ENCODE data around the gene OSBPL10.

OSBPL10 gene

GRCh38 chr3:31962801-31963205, 18.3 kb downstream of the OSBPL10 start:
- no peak for DNase-seq (ENCODE audit: low read depth)
- H3K4me3 ChIP-seq (ENCODE audit: low read depth, low read length): no peak overlapping the region

- no peak overlapping the region for H3K4me3 ChIP-seq (ENCODE audit: low read depth, low read length)
- DNase-seq (ENCODE audit: low read depth): no peak
These were observed 20.1 kb downstream of the OSBPL10 start for GRCh38 chr3:31960793-31961431.

- no peak for DNase-seq (ENCODE audit: low read depth)
- peak overlapping the region; percentile 11 for H3K4me3 ChIP-seq (ENCODE audit: low read depth, low read length)
These were observed 20.9 kb downstream of the OSBPL10 start for GRCh38 chr3:31959951-31960792.

- DNase-seq (ENCODE audit: low read depth): no peak
- no peak overlapping the region for H3K4me3 ChIP-seq (ENCODE audit: low read depth, low read length)
These were observed 21.8 kb downstream of the OSBPL10 start for GRCh38 chr3:31959251-31959650.

- no peak overlapping the region for H3K4me3 ChIP-seq (ENCODE audit: low read depth, low read length)
- DNase-seq (ENCODE audit: low read depth): no peak
These were observed 22.3 kb downstream of the OSBPL10 start for GRCh38 chr3:31958701-31959152.

GRCh38 chr3:31957106-31957505, 24.0 kb downstream of the OSBPL10 start:
- H3K4me3 ChIP-seq (ENCODE audit: low read depth, low read length): no peak overlapping the region
- peak; percentile 61 for DNase-seq (ENCODE audit: low read depth)

- no peak for DNase-seq (ENCODE audit: low read depth)
These were observed 25.5 kb downstream of the OSBPL10 start for GRCh38 chr3:31955581-31955980.

GRCh38 chr3:31953636-31954035, 27.4 kb downstream of the OSBPL10 start:
- DNase-seq (ENCODE audit: low read depth): no peak
- no peak overlapping the region for H3K4me3 ChIP-seq (ENCODE audit: low read depth, low read length)

More at GRCh38 chr3:31955581-31955980, 25.5 kb downstream of the OSBPL10 start:
- no peak overlapping the region for H3K4me3 ChIP-seq (ENCODE audit: low read depth, low read length)

- no peak overlapping the region for H3K4me3 ChIP-seq (ENCODE audit: low read depth, low read length)
These were observed 28.0 kb downstream of the OSBPL10 start for GRCh38 chr3:31953091-31953490.

GRCh38 chr3:31952205-31952604, 28.9 kb downstream of the OSBPL10 start:
- H3K4me3 ChIP-seq (ENCODE audit: low read depth, low read length): no peak overlapping the region
- DNase-seq (ENCODE audit: low read depth): no peak

More at GRCh38 chr3:31953091-31953490, 28.0 kb downstream of the OSBPL10 start:
- no peak for DNase-seq (ENCODE audit: low read depth)

- H3K4me3 ChIP-seq (ENCODE audit: low read depth, low read length): no peak overlapping the region
- DNase-seq (ENCODE audit: low read depth): no peak
These were observed 32.8 kb downstream of the OSBPL10 start for GRCh38 chr3:31948280-31948679.

GRCh38 chr3:31947671-31948091, 33.4 kb downstream of the OSBPL10 start:
- H3K4me3 ChIP-seq (ENCODE audit: low read depth, low read length): no peak overlapping the region
- DNase-seq (ENCODE audit: low read depth): no peak

GRCh38 chr3:31947162-31947561, 33.9 kb downstream of the OSBPL10 start:
- DNase-seq (ENCODE audit: low read depth): no peak
- H3K4me3 ChIP-seq (ENCODE audit: low read depth, low read length): no peak overlapping the region

- DNase-seq (ENCODE audit: low read depth): no peak
These were observed 34.5 kb downstream of the OSBPL10 start for GRCh38 chr3:31946484-31947081.

GRCh38 chr3:31945738-31946052, 35.4 kb downstream of the OSBPL10 start:
- peak; percentile 56 for DNase-seq (ENCODE audit: low read depth)

More at GRCh38 chr3:31946484-31947081, 34.5 kb downstream of the OSBPL10 start:
- no peak overlapping the region for H3K4me3 ChIP-seq (ENCODE audit: low read depth, low read length)

GRCh38 chr3:31943041-31943440, 38.0 kb downstream of the OSBPL10 start:
- DNase-seq (ENCODE audit: low read depth): no peak
- H3K4me3 ChIP-seq (ENCODE audit: low read depth, low read length): no peak overlapping the region

More at GRCh38 chr3:31945738-31946052, 35.4 kb downstream of the OSBPL10 start:
- no peak overlapping the region for H3K4me3 ChIP-seq (ENCODE audit: low read depth, low read length)

- no peak for DNase-seq (ENCODE audit: low read depth)
- H3K4me3 ChIP-seq (ENCODE audit: low read depth, low read length): no peak overlapping the region
These were observed 38.6 kb downstream of the OSBPL10 start for GRCh38 chr3:31942446-31942845.

GRCh38 chr3:31937225-31937624, 43.8 kb downstream of the OSBPL10 start:
- no peak for DNase-seq (ENCODE audit: low read depth)
- H3K4me3 ChIP-seq (ENCODE audit: low read depth, low read length): no peak overlapping the region

- no peak for DNase-seq (ENCODE audit: low read depth)
- H3K4me3 ChIP-seq (ENCODE audit: low read depth, low read length): no peak overlapping the region
These were observed 44.5 kb downstream of the OSBPL10 start for GRCh38 chr3:31936420-31937060.

GRCh38 chr3:31934866-31935265, 46.2 kb downstream of the OSBPL10 start:
- DNase-seq (ENCODE audit: low read depth): no peak
- H3K4me3 ChIP-seq (ENCODE audit: low read depth, low read length): no peak overlapping the region

All from skeletal muscle cell (primary cell).